B cell (primary cell): ENCODE results near the gene PRSS16. TPM values are rescaled to one million over a fixed set of nuclear protein-coding genes. Genes with fewer than 3 reads are reported as not detected.
"Not testable (repeated sequence)": the region's sequence is repeated elsewhere in the genome, so short reads cannot be mapped to it uniquely, and the experiment has no call there.

Experiments used
- ATAC-seq: fragments of 200-7000 bp; cut with Tn5 transposase; one replicate; pipeline ENCODE4 v1.10.0; 2021; ENCODE audit warnings: low read depth, mild to moderate bottlenecking, moderate number of reproducible peaks, moderate library complexity
- CTCF ChIA-PET: fragments of 350-600 bp; sonication (Branson Sonifier 250); formaldehyde crosslinking; loops from one replicate; lab custom pipeline; 2021; ENCODE audit warnings: antibody characterized with exemption, inconsistent platforms; lab: Charles Lee
- POLR2A ChIA-PET: fragments of 350-600 bp; sonication (Branson Sonifier 250); formaldehyde crosslinking; loops from one replicate; lab custom pipeline; 2021; ENCODE audit warnings: antibody characterized with exemption; lab: Charles Lee
- DNase-seq: peaks from one replicate; pipeline ENCODE4 v3.0.0; 2013
- H2AFZ ChIP-seq: 2 replicates; pipeline ENCODE4 v1.6.1; 2012; ENCODE audit warnings: mild to moderate bottlenecking, low read depth, low read length; ENCODE audit not compliant: insufficient read depth, poor library complexity, severe bottlenecking
- H3K27ac ChIP-seq, 2 donors: 1 replicate in 1 of 2; 2 replicates in 1 of 2; pipeline ENCODE4 v1.5.1; 2012 to 2013; ENCODE audit warnings: low read length in 2 of 2, mild to moderate bottlenecking in 2 of 2, moderate library complexity in 1 of 2
- H3K27me3 ChIP-seq, 4 experiments: fragments of 200-600 bp in 1 of 4; sonication (generic) in 1 of 4; replicated peaks in 1 of 4; 1 replicate in 2 of 4; 2 replicates in 2 of 4; pipeline versions ENCODE4 v1.6.1 to v1.7.0; 2013 to 2016; ENCODE audit warnings: low read length in 3 of 4, mild to moderate bottlenecking in 2 of 4, mixed read lengths in 1 of 4, moderate library complexity in 1 of 4; ENCODE audit not compliant: insufficient read depth in 4 of 4, control insufficient read depth in 3 of 4; ENCODE audit errors: control extremely low read depth in 1 of 4
- H3K36me3 ChIP-seq, 2 experiments: replicated peaks in 1 of 2; 1 replicate in 1 of 2; 2 replicates in 1 of 2; pipeline versions ENCODE4 v1.6.1 to v1.7.1; 2013; ENCODE audit warnings: low read length in 1 of 2; ENCODE audit not compliant: insufficient read depth in 2 of 2, control insufficient read depth in 1 of 2; ENCODE audit errors: control extremely low read depth in 1 of 2, extremely low read depth in 1 of 2
- H3K4me1 ChIP-seq, 2 donors: fragments of 200-600 bp in 1 of 2; sonication (generic) in 1 of 2; 1 replicate in 1 of 2; 2 replicates in 1 of 2; pipeline versions ENCODE4 v1.5.1 to v1.6.1; 2013 to 2017; ENCODE audit warnings: low read length in 2 of 2; ENCODE audit not compliant: control insufficient read depth in 2 of 2, insufficient read depth in 2 of 2
- H3K4me2 ChIP-seq: replicated peaks from 2 replicates; pipeline ENCODE3; 2012; ENCODE audit warnings: mild to moderate bottlenecking, low read depth, low read length; ENCODE audit not compliant: poor library complexity, severe bottlenecking
- H3K4me3 ChIP-seq, 5 experiments: fragments of 200-600 bp in 1 of 5; sonication (generic) in 1 of 5; 1 replicate in 3 of 5; 2 replicates in 2 of 5; pipeline versions ENCODE4 v1.5.1 to v1.7.0; 2011 to 2016; ENCODE audit warnings: low read length in 4 of 5, mild to moderate bottlenecking in 4 of 5, low read depth in 2 of 5, control low read depth in 1 of 5, moderate library complexity in 1 of 5; ENCODE audit not compliant: insufficient read depth in 1 of 5; ENCODE audit errors: control extremely low read depth in 1 of 5, extremely low read depth in 1 of 5
- H3K79me2 ChIP-seq: fragments of 200-600 bp; sonication (generic); one replicate; pipeline ENCODE4 v1.6.0; 2016; ENCODE audit warnings: low read length; ENCODE audit not compliant: control insufficient read depth, insufficient read depth
- H3K9ac ChIP-seq: fragments of 200-600 bp; sonication (generic); 2 replicates; pipeline ENCODE4 v1.6.1; 2017; ENCODE audit warnings: mild to moderate bottlenecking, low read length, moderate library complexity
- H3K9me3 ChIP-seq, 3 donors: one replicate each; pipeline versions ENCODE4 v1.6.1 to v1.7.1; 2013; ENCODE audit warnings: low read length in 2 of 3; ENCODE audit not compliant: control insufficient read depth in 2 of 3, insufficient read depth in 1 of 3; ENCODE audit errors: control extremely low read depth in 1 of 3
- H4K20me1 ChIP-seq: 2 replicates; pipeline ENCODE4 v1.6.0; 2012; ENCODE audit warnings: mild to moderate bottlenecking, low read length; ENCODE audit not compliant: insufficient read depth, control insufficient read depth, poor library complexity, severe bottlenecking
- H3K27ac Mint-ChIP-seq: one replicate; pipeline ENCODE4 v1.8.0; 2021; ENCODE audit warnings: mixed read lengths
- H3K27me3 Mint-ChIP-seq: one replicate; pipeline ENCODE4 v1.8.0; 2021; ENCODE audit warnings: mixed read lengths
- H3K4me1 Mint-ChIP-seq: one replicate; pipeline ENCODE4 v1.8.0; 2021; ENCODE audit warnings: mixed read lengths
- H3K4me3 Mint-ChIP-seq: one replicate; pipeline ENCODE4 v1.8.0; 2021; ENCODE audit warnings: mixed read lengths
- H3K9me3 Mint-ChIP-seq: one replicate; pipeline ENCODE4 v1.8.0; 2022; ENCODE audit warnings: mixed read lengths; ENCODE audit not compliant: insufficient read depth
- CTCF ChIP-seq: fragments of 200-600 bp; IDR thresholded peaks from one replicate; pipeline ENCODE4 v1.8.0; 2022; ENCODE audit warnings: antibody characterized with exemption, mild to moderate bottlenecking
- EZH2 ChIP-seq: IDR thresholded peaks from 2 replicates; pipeline ENCODE4 v1.6.1; 2012; ENCODE audit warnings: borderline replicate concordance, low read depth, mild to moderate bottlenecking, moderate library complexity, low read length; ENCODE audit not compliant: insufficient read depth, poor library complexity, severe bottlenecking
- WGBS: methylation state at CpG from one replicate; pipeline ENCODE4 v1.1.5; 2013; ENCODE audit warnings: missing lambda C conversion rate; ENCODE audit not compliant: insufficient coverage; 5-methylcytosine and 5-hydroxymethylcytosine counted together
- intact Hi-C: fragments of 100-400 bp; cut with micrococcal nuclease; formaldehyde crosslinking; loops from one replicate; pipeline ENCODE4 v1.10.0; 2022
- polyA plus RNA-seq: library from polyadenylated mRNA; depleted of rRNA; stranded (reverse); fragments of >200 nt; gene quantifications from 2 replicates; pipeline ENCODE4 v1.2.3, GENCODE V29; 2012
- total RNA-seq, 2 donors: library from RNA; stranded (reverse); fragments of 120-200 nt in 1 of 2; gene quantifications; 1 replicate in 1 of 2; 2 replicates in 1 of 2; pipeline versions ENCODE4 v1.2.3 to v1.2.4, GENCODE V29; 2013 to 2022

Gene PRSS16
- total and polyA plus RNA-seq, 2 donors (not counting 1 experiment from before 2014, with no cell fraction given), result 1.3 to 2.4 TPM

GRCh38 chr6:27260836-27261375, 13.4 kb downstream of the PRSS16 start:
- Mint-ChIP-seq H3K27me3 (peaks cover 65% of the 10 kb centered on the region), H3K4me3 (no peak overlapping the region), H3K9me3 (no peaks in the 10 kb centered on the region), H3K4me1 (no peaks in the 10 kb centered on the region), H3K27ac (no peak overlapping the region)
- TF ChIP-seq EZH2 (no peak), CTCF (no peak)
- ATAC-seq, result no peak
- no peak overlapping the region for H3K9ac ChIP-seq
- H3K4me2 ChIP-seq, result no peak overlapping the region
- H3K79me2 ChIP-seq, result no peaks in the 10 kb centered on the region
- H3K27ac ChIP-seq, result no peak overlapping the region
- no peaks in the 10 kb centered on the region for H4K20me1 ChIP-seq
- CTCF ChIA-PET, result interaction anchor here (0.6 kb wide), 1 partner anchor 52 kb away, joined by 3 read pairs; no protein-coding TSS in a partner anchor
- no peak overlapping the region for H3K4me3 ChIP-seq
- 11% methylated on average over 17 of the region's 30 CpGs for WGBS
- H3K36me3 ChIP-seq, result no peaks in the 10 kb centered on the region
- H3K4me1 ChIP-seq, result no peaks in the 10 kb centered on the region
- no peak for DNase-seq
- H2AFZ ChIP-seq, result no peak overlapping the region
- peaks cover 0 to 26% (median 4%) of the 10 kb centered on the region in 3 donors for H3K9me3 ChIP-seq
- POLR2A ChIA-PET, result no interaction called here
- intact Hi-C loops, result no loop called here
- peaks cover 0 to 38% (median 27%) of the 10 kb centered on the region in 4 experiments for H3K27me3 ChIP-seq

GRCh38 chr6:27263886-27264285, 16.4 kb downstream of the PRSS16 start:
- no peak overlapping the region for H2AFZ ChIP-seq
- no peak overlapping the region for H3K4me3 ChIP-seq
- ChIA-PET POLR2A (no interaction called here), CTCF (no interaction called here)
- no peaks in the 10 kb centered on the region for H3K9me3 Mint-ChIP-seq
- H3K4me1 Mint-ChIP-seq, result no peaks in the 10 kb centered on the region
- H4K20me1 ChIP-seq, result no peaks in the 10 kb centered on the region
- peaks cover 65% of the 10 kb centered on the region for H3K27me3 Mint-ChIP-seq
- 75% methylated on average over 7 of the region's 8 CpGs for WGBS
- H3K4me1 ChIP-seq, result no peaks in the 10 kb centered on the region
- ATAC-seq (no peak), DNase-seq (no peak)
- H3K4me2 ChIP-seq, result no peak overlapping the region
- H3K79me2 ChIP-seq, result no peaks in the 10 kb centered on the region
- H3K4me3 Mint-ChIP-seq, result no peak overlapping the region
- no peak overlapping the region for H3K27ac ChIP-seq
- intact Hi-C loops, result no loop called here
- H3K36me3 ChIP-seq, result no peaks in the 10 kb centered on the region
- H3K27me3 ChIP-seq, result peaks cover 0 to 45% (median 29%) of the 10 kb centered on the region in 4 experiments
- no peak overlapping the region for H3K27ac Mint-ChIP-seq
- no peak overlapping the region for H3K9ac ChIP-seq
- TF ChIP-seq EZH2 (no peak), CTCF (no peak)
- H3K9me3 ChIP-seq, result peaks cover 0 to 22% (median 4%) of the 10 kb centered on the region in 3 donors

- POLR2A ChIA-PET, CTCF ChIA-PET, H3K9me3 ChIP-seq, H3K36me3 ChIP-seq, H3K4me3 ChIP-seq, intact Hi-C loops, H3K4me3 Mint-ChIP-seq, H4K20me1 ChIP-seq, H3K27ac ChIP-seq, DNase-seq, H3K4me1 ChIP-seq, H3K4me2 ChIP-seq, H3K9ac ChIP-seq, H3K9me3 Mint-ChIP-seq, H3K27ac Mint-ChIP-seq, H3K79me2 ChIP-seq, H3K4me1 Mint-ChIP-seq, ATAC-seq, H2AFZ ChIP-seq: not testable (repeated sequence)
- H3K27me3 ChIP-seq, result peaks cover 0 to 26% (median 19%) of the 10 kb centered on the region in 4 experiments
- H3K27me3 Mint-ChIP-seq, result peaks cover 56% of the 10 kb centered on the region
- WGBS, result 80% methylated on average over 1 of the region's 3 CpGs
These were observed 19.5 kb downstream of the PRSS16 start for GRCh38 chr6:27267003-27267402.
